A204.1 (cell line): ENCODE measurements around the gene NR3C2.
"Not testable (repeated sequence)": the region's sequence is repeated elsewhere in the genome, so short reads cannot be mapped to it uniquely, and the experiment has no call there.

Source experiments
- FAIRE-seq: peaks from 2 replicates; lab custom pipeline; 2012; peaks lifted over from hg19 to GRCh38; lab: Jason Lieb, UNC

Gene NR3C2

GRCh38 chr4:148162991-148163390 is 279.2 kb downstream of the NR3C2 start:
- FAIRE-seq, result no peak

GRCh38 chr4:148162519-148162918 is 279.7 kb downstream of the NR3C2 start:
- no peak for FAIRE-seq

GRCh38 chr4:148161601-148162000 is 280.6 kb downstream of the NR3C2 start:
- no peak for FAIRE-seq

- FAIRE-seq, result no peak
Measured at GRCh38 chr4:148159793-148160192, 282.4 kb downstream of the NR3C2 start.

- FAIRE-seq, result no peak
Measured at GRCh38 chr4:148154769-148155168, 287.4 kb downstream of the NR3C2 start.

- no peak for FAIRE-seq
Measured at GRCh38 chr4:148152868-148153625, 289.2 kb downstream of the NR3C2 start.

GRCh38 chr4:148151806-148152205 is 290.4 kb downstream of the NR3C2 start:
- no peak for FAIRE-seq

GRCh38 chr4:148145475-148145874 is 296.7 kb downstream of the NR3C2 start:
- FAIRE-seq, result no peak

- no peak for FAIRE-seq
Measured at GRCh38 chr4:148143174-148143573, 299.0 kb downstream of the NR3C2 start.

- no peak for FAIRE-seq
Measured at GRCh38 chr4:148141501-148141900, 300.7 kb downstream of the NR3C2 start.

- FAIRE-seq, result no peak
Measured at GRCh38 chr4:148126825-148127224, 315.4 kb downstream of the NR3C2 start.

- no peak for FAIRE-seq
Measured at GRCh38 chr4:148124512-148124911, 317.7 kb downstream of the NR3C2 start.

- FAIRE-seq, result not testable (repeated sequence)
Measured at GRCh38 chr4:148123161-148123560, 319.1 kb downstream of the NR3C2 start.

GRCh38 chr4:148120216-148120615 is 322.0 kb downstream of the NR3C2 start:
- FAIRE-seq, result no peak

GRCh38 chr4:148118633-148119032 is 323.6 kb downstream of the NR3C2 start:
- no peak for FAIRE-seq

GRCh38 chr4:148118179-148118578 is 324.0 kb downstream of the NR3C2 start:
- FAIRE-seq, result no peak

GRCh38 chr4:148116969-148117368 is 325.2 kb downstream of the NR3C2 start:
- no peak for FAIRE-seq

- FAIRE-seq, result no peak
Measured at GRCh38 chr4:148116264-148116663, 325.9 kb downstream of the NR3C2 start.

GRCh38 chr4:148114436-148114835 is 327.8 kb downstream of the NR3C2 start:
- FAIRE-seq, result no peak

- no peak for FAIRE-seq
Measured at GRCh38 chr4:148112231-148112982, 329.8 kb downstream of the NR3C2 start.

GRCh38 chr4:148110169-148110568 is 332.0 kb downstream of the NR3C2 start:
- FAIRE-seq, result no peak

- FAIRE-seq, result no peak
Measured at GRCh38 chr4:148109216-148109615, 333.0 kb downstream of the NR3C2 start.

- FAIRE-seq, result no peak
Measured at GRCh38 chr4:148108766-148109165, 333.4 kb downstream of the NR3C2 start.
